ENCODE measurements around the gene LINGO1.

DNA sequence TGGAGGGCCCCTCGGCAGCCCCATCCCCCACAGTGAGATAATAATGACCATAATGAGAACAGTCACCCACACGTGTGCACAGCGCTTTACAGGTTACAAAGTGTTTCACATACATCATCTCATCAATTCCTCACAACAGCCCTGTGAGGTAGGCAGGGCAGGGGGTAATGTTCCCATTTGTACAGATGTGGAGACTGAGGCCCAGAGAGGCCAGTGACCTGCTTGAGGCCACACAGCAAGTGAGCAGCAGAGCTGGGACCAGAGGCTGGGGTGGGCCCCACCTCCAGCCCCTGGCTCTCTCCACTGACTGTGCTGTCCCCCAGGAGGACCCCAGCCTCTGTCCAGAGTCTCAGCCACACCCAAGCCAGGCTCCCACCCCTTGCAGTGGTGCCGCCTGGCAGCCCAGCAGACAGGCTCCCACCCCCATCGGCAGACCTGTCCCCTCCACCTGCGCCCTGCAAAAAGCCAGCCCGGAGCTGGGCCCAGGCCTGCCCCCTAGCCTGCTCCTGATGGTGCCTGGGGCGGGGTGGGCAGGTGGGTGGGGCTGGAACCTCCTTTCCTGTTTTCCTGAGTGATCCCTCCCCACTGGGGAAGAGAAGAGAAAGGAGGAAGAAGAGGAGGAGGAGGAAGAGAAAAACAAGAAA is 19.6 kb downstream of the LINGO1 start:
- TF ChIP-seq POLR2A (IDR thresholded peaks at IDR 0.05; ENCODE audit: low read depth, low read length): no peak
- no peak for TF ChIP-seq PAX5 (IDR thresholded peaks at IDR 0.05; ENCODE audit: insufficient read depth, low read length, severe bottlenecking)
- TF ChIP-seq POLR2AphosphoS5 (IDR thresholded peaks at IDR 0.05; ENCODE audit: low read depth, low read length): no peak
- no peak for TF ChIP-seq TAF1 (IDR thresholded peaks at IDR 0.05; ENCODE audit: low read depth, low read length)
- TF ChIP-seq SPI1 (IDR thresholded peaks at IDR 0.05; ENCODE audit: low read depth, low read length): no peak
